Neural cell (in vitro differentiated cells): ENCODE results near the gene SIRT4. TPM values are rescaled to one million over a fixed set of nuclear protein-coding genes. Genes with fewer than 3 reads are reported as not detected.

Experiments
- H2AFZ ChIP-seq: fragments of 200-600, 300-800 bp; sonication (generic), shearing (Covaris generic); 2 replicates; pipeline ENCODE4 v1.6.0; 2014; ENCODE audit warnings: low read depth, mild to moderate bottlenecking, antibody characterized with exemption, low read length, moderate library complexity
- H3F3A ChIP-seq: fragments of 200-600 bp; shearing (Covaris generic); 2 replicates; pipeline ENCODE4 v1.6.1; 2016; ENCODE audit warnings: mild to moderate bottlenecking, moderate library complexity, mixed read lengths, antibody characterized with exemption, low read length; ENCODE audit not compliant: insufficient read depth, poor library complexity, severe bottlenecking
- H3K27ac ChIP-seq: fragments of 200-600, 300-800 bp; sonication (generic), shearing (Covaris generic); 2 replicates; pipeline ENCODE4 v1.5.1; 2014; ENCODE audit warnings: mild to moderate bottlenecking, low read length, moderate library complexity
- H3K27me3 ChIP-seq: fragments of 300-800, 200-600 bp; sonication (generic), shearing (Covaris generic); 2 replicates; pipeline ENCODE4 v1.6.0; 2014; ENCODE audit warnings: mild to moderate bottlenecking, low read depth, low read length, moderate library complexity; ENCODE audit not compliant: insufficient read depth
- H3K36me3 ChIP-seq: fragments of 300-800, 200-600 bp; sonication (generic), shearing (Covaris generic); 2 replicates; pipeline ENCODE4 v1.5.1; 2014; ENCODE audit warnings: mild to moderate bottlenecking, antibody characterized with exemption, low read length, moderate library complexity; ENCODE audit not compliant: insufficient read depth
- H3K4me2 ChIP-seq: fragments of 300-800, 200-600 bp; sonication (generic), shearing (Covaris generic); 2 replicates; pipeline ENCODE4 v1.6.0; 2014; ENCODE audit warnings: mild to moderate bottlenecking, low read length
- H3K4me3 ChIP-seq: fragments of 300-800, 200-600 bp; sonication (generic), shearing (Covaris generic); 2 replicates; pipeline ENCODE4 v1.5.1; 2014; ENCODE audit warnings: mild to moderate bottlenecking, low read length, moderate library complexity
- H3K79me2 ChIP-seq: fragments of 200-600 bp; shearing (Covaris generic); replicated peaks from 2 replicates; pipeline ENCODE4 v1.6.0; 2014; ENCODE audit warnings: mild to moderate bottlenecking, low read length, moderate library complexity; ENCODE audit not compliant: insufficient read depth
- H3K9ac ChIP-seq: fragments of 300-800, 200-600 bp; sonication (generic), shearing (Covaris generic); 2 replicates; pipeline ENCODE4 v1.6.1; 2016; ENCODE audit warnings: mild to moderate bottlenecking, low read length, mixed read lengths
- H3K9me2 ChIP-seq: fragments of 200-600 bp; shearing (Covaris generic); 2 replicates; pipeline ENCODE4 v1.6.1; 2016; ENCODE audit warnings: mild to moderate bottlenecking, low read length, mixed read lengths; ENCODE audit not compliant: insufficient read depth
- H3K9me3 ChIP-seq: fragments of 200-600, 300-800 bp; sonication (generic), shearing (Covaris generic); 2 replicates; pipeline ENCODE4 v1.6.1; 2016; ENCODE audit warnings: mild to moderate bottlenecking, mixed run types, low read length, moderate library complexity, mixed read lengths
- H4K20me1 ChIP-seq: fragments of 200-600 bp; shearing (Covaris generic); 2 replicates; pipeline ENCODE4 v1.6.1; 2016; ENCODE audit warnings: mild to moderate bottlenecking, mixed run types; ENCODE audit not compliant: insufficient read depth
- EP300 ChIP-seq: fragments of 450-650 bp; conservative IDR thresholded peaks from 2 replicates; pipeline ENCODE4 v1.6.1; 2014; ENCODE audit warnings: antibody characterized with exemption, mild to moderate bottlenecking, moderate library complexity; ENCODE audit not compliant: poor library complexity, severe bottlenecking
- EZH2 ChIP-seq: fragments of 200-600, 300-800 bp; shearing (Covaris generic), sonication (generic); IDR thresholded peaks from 2 replicates; pipeline ENCODE4 v1.6.1; 2014; ENCODE audit warnings: antibody characterized with exemption, low read length, borderline replicate concordance, mild to moderate bottlenecking; ENCODE audit not compliant: insufficient read depth, poor library complexity, severe bottlenecking
- MXI1 ChIP-seq: fragments of 450-650 bp; conservative IDR thresholded peaks from 2 replicates; pipeline ENCODE4 v1.6.1; 2014; ENCODE audit warnings: antibody characterized with exemption, mild to moderate bottlenecking; ENCODE audit not compliant: poor library complexity, severe bottlenecking
- POLR2AphosphoS5 ChIP-seq: IDR thresholded peaks from 2 replicates; pipeline ENCODE4 v1.6.1; 2012
- RAD21 ChIP-seq: fragments of 450-650 bp; conservative IDR thresholded peaks from 2 replicates; pipeline ENCODE4 v1.6.1; 2014; ENCODE audit warnings: antibody characterized with exemption, mild to moderate bottlenecking, moderate library complexity
- SMC3 ChIP-seq: fragments of 450-650 bp; conservative IDR thresholded peaks from 2 replicates; pipeline ENCODE4 v1.6.1; 2014; ENCODE audit warnings: antibody characterized with exemption, mild to moderate bottlenecking, moderate library complexity; ENCODE audit not compliant: poor library complexity
- TAF1 ChIP-seq: IDR thresholded peaks from 2 replicates; pipeline ENCODE4 v1.6.1; 2012; ENCODE audit warnings: low read depth
- polyA plus RNA-seq: library from polyadenylated mRNA; depleted of rRNA; stranded (reverse); fragments of >200 nt; gene quantifications from 2 replicates; pipeline ENCODE4 v1.2.3, GENCODE V29; 2014
- TF ChIP-seq, protein P1 (sequence below): IDR thresholded peaks from 2 replicates; pipeline ENCODE4 v1.6.1; 2012; ENCODE audit warnings: borderline replicate concordance
- TF ChIP-seq, protein P2 (sequence below): fragments of 450-650 bp; IDR thresholded peaks from 2 replicates; pipeline ENCODE4 v1.5.1; 2014; ENCODE audit warnings: antibody characterized with exemption, mild to moderate bottlenecking, moderate library complexity; ENCODE audit not compliant: poor library complexity, severe bottlenecking

The SIRT4 gene
- polyA plus RNA-seq, 1 donor from 2014 or later = 9.7 TPM

DNA sequence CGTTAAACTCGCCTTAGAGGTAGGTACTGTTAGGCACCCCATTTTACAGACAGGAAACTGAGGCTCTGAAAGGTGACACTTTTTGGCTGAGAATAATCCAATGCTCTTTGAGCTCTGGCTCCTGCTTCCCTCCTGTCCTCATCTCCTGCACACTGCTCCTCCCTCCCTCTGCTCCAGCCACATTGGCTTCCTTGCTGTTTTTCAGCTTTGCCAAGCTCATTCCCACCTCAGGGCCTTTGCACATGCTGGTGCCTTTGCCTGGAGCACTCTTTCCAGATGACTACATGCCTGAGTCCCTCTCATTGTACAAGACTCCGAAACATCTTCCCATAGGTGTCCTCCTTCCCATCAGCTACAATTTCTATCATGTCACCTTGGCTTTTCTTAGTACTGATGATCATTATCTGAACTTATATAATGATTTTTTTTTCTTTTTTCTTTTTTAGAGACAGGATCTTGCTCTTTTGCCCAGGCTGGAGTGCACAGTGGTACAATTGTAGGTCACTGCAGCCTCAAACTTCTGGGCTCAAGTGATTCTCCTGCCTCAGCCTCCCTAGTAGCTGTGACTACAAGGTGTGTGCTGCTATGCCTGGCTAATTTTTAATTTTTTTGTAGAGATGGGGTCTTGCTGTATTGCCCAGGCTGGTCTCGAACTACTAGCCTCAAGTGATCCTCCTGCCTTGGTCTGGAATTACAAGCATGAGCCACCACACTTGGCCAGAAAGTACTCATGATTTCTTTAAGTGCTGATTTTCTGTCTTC, 51.6 kb downstream of the SIRT4 start:
- Histone ChIP-seq H3K27ac (no peak overlapping the region), H3K27me3 (no peaks in the 10 kb centered on the region), H2AFZ (no peak overlapping the region), H3K9ac (no peak overlapping the region), H3K4me3 (no peak overlapping the region), H3K9me2 (no peaks in the 10 kb centered on the region), H3K79me2 (peaks cover 5% of the 10 kb centered on the region), H3K9me3 (no peaks in the 10 kb centered on the region), H3K4me2 (no peak overlapping the region), H3F3A (no peaks in the 10 kb centered on the region), H4K20me1 (no peaks in the 10 kb centered on the region), H3K36me3 (peaks cover 17% of the 10 kb centered on the region)
- TF ChIP-seq POLR2AphosphoS5 = no peak
- no peak for TF ChIP-seq MXI1
- TF ChIP-seq, protein P1, sequence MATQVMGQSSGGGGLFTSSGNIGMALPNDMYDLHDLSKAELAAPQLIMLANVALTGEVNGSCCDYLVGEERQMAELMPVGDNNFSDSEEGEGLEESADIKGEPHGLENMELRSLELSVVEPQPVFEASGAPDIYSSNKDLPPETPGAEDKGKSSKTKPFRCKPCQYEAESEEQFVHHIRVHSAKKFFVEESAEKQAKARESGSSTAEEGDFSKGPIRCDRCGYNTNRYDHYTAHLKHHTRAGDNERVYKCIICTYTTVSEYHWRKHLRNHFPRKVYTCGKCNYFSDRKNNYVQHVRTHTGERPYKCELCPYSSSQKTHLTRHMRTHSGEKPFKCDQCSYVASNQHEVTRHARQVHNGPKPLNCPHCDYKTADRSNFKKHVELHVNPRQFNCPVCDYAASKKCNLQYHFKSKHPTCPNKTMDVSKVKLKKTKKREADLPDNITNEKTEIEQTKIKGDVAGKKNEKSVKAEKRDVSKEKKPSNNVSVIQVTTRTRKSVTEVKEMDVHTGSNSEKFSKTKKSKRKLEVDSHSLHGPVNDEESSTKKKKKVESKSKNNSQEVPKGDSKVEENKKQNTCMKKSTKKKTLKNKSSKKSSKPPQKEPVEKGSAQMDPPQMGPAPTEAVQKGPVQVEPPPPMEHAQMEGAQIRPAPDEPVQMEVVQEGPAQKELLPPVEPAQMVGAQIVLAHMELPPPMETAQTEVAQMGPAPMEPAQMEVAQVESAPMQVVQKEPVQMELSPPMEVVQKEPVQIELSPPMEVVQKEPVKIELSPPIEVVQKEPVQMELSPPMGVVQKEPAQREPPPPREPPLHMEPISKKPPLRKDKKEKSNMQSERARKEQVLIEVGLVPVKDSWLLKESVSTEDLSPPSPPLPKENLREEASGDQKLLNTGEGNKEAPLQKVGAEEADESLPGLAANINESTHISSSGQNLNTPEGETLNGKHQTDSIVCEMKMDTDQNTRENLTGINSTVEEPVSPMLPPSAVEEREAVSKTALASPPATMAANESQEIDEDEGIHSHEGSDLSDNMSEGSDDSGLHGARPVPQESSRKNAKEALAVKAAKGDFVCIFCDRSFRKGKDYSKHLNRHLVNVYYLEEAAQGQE = no peak
- no peak for TF ChIP-seq TAF1
- TF ChIP-seq EP300 = no peak
- no peak for TF ChIP-seq RAD21
- no peak for TF ChIP-seq EZH2
- TF ChIP-seq, protein P2, sequence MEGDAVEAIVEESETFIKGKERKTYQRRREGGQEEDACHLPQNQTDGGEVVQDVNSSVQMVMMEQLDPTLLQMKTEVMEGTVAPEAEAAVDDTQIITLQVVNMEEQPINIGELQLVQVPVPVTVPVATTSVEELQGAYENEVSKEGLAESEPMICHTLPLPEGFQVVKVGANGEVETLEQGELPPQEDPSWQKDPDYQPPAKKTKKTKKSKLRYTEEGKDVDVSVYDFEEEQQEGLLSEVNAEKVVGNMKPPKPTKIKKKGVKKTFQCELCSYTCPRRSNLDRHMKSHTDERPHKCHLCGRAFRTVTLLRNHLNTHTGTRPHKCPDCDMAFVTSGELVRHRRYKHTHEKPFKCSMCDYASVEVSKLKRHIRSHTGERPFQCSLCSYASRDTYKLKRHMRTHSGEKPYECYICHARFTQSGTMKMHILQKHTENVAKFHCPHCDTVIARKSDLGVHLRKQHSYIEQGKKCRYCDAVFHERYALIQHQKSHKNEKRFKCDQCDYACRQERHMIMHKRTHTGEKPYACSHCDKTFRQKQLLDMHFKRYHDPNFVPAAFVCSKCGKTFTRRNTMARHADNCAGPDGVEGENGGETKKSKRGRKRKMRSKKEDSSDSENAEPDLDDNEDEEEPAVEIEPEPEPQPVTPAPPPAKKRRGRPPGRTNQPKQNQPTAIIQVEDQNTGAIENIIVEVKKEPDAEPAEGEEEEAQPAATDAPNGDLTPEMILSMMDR = no peak
- TF ChIP-seq SMC3 = no peak

DNA sequence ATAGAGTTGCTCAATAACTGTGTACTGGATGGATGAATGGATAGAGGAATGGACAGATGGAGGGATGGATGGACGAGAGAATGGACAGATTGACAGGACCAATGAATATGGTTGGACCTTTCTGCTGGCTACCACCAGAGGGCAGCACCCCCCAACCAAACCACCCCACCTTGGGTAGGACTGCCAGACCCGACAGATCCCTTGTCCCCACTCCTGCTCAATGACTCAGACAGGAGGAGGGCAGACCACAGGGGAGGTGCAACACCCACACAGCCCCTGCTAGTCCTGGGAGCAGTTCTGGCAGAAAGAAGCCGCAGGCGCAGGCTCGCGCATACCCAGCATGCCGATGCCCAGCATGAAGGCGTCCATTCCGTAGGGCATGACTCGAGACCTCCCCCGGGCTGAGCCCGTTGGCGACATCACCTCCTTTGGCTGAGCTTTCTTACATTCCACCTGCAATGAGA, 54.5 kb downstream of the SIRT4 start:
- Histone ChIP-seq H3K27ac (no peak overlapping the region), H3K4me3 (no peak overlapping the region), H3K36me3 (peaks cover 17% of the 10 kb centered on the region), H3F3A (no peaks in the 10 kb centered on the region), H3K4me2 (no peak overlapping the region), H3K79me2 (peaks cover 20% of the 10 kb centered on the region), H3K9me3 (no peaks in the 10 kb centered on the region), H2AFZ (no peak overlapping the region), H3K9me2 (no peaks in the 10 kb centered on the region), H4K20me1 (no peaks in the 10 kb centered on the region), H3K9ac (no peak overlapping the region), H3K27me3 (no peaks in the 10 kb centered on the region)
- TF ChIP-seq EZH2 (no peak), TAF1 (no peak), POLR2AphosphoS5 (no peak), SMC3 (peak; percentile 87), MXI1 (peak; percentile 28), RAD21 (peak; percentile 88)
- TF ChIP-seq, protein P1 = no peak
- TF ChIP-seq, protein P2 = peak; percentile 87
